ENCODE data around the gene CPT1A. TPM values are rescaled to one million over a fixed set of nuclear protein-coding genes. Genes with fewer than 3 reads are reported as not detected.

CPT1A gene
- total RNA-seq, 1 experiment from 2014 or later = 31.8 TPM

GRCh38 chr11:68865241-68865640 lies 23.5 kb upstream of the CPT1A start:
- BruUV-seq (replicated peaks) = no TSS peak
- POLR2A ChIA-PET = no interaction called here
- Mint-ChIP-seq H3K36me3 (ENCODE audit: insufficient read depth, unreplicated experiment) (no peaks in the 10 kb centered on the region), H3K4me3 (ENCODE audit: unreplicated experiment) (no peak overlapping the region), H3K27ac (ENCODE audit: low read depth, unreplicated experiment) (no peak overlapping the region), H3K4me1 (ENCODE audit: insufficient read depth, unreplicated experiment) (peaks cover 6% of the 10 kb centered on the region), H3K9me3 (ENCODE audit: unreplicated experiment) (no peaks in the 10 kb centered on the region), H3K27me3 (ENCODE audit: insufficient read depth, unreplicated experiment) (peaks cover 25% of the 10 kb centered on the region)
- CTCF ChIA-PET = no interaction called here
- intact Hi-C loops (cut with micrococcal nuclease) = no loop called here
- no peak for TF ChIP-seq CTCF (IDR thresholded peaks at IDR 0.05; ENCODE audit: unreplicated experiment)
- no peak for DNase-seq (ENCODE audit: unreplicated experiment)

- H3K27ac Mint-ChIP-seq (ENCODE audit: low read depth, unreplicated experiment) = no peak overlapping the region
- POLR2A ChIA-PET = no interaction called here
- DNase-seq (ENCODE audit: unreplicated experiment) = no peak
- no peaks in the 10 kb centered on the region for H3K36me3 Mint-ChIP-seq (ENCODE audit: insufficient read depth, unreplicated experiment)
- no TSS peak for BruUV-seq (replicated peaks)
- CTCF ChIA-PET = no interaction called here
- no peaks in the 10 kb centered on the region for H3K4me1 Mint-ChIP-seq (ENCODE audit: insufficient read depth, unreplicated experiment)
- TF ChIP-seq CTCF (IDR thresholded peaks at IDR 0.05; ENCODE audit: unreplicated experiment) = no peak
- intact Hi-C loops (cut with micrococcal nuclease) = no loop called here
- H3K9me3 Mint-ChIP-seq (ENCODE audit: unreplicated experiment) = no peaks in the 10 kb centered on the region
- peaks cover 10% of the 10 kb centered on the region for H3K27me3 Mint-ChIP-seq (ENCODE audit: insufficient read depth, unreplicated experiment)
- H3K4me3 Mint-ChIP-seq (ENCODE audit: unreplicated experiment) = no peak overlapping the region
Observed at GRCh38 chr11:68863553-68864265, 22.0 kb upstream of the CPT1A start.

GRCh38 chr11:68862421-68862820 lies 20.7 kb upstream of the CPT1A start:
- no peak overlapping the region for H3K4me3 Mint-ChIP-seq (ENCODE audit: unreplicated experiment)
- no peaks in the 10 kb centered on the region for H3K9me3 Mint-ChIP-seq (ENCODE audit: unreplicated experiment)
- no peaks in the 10 kb centered on the region for H3K36me3 Mint-ChIP-seq (ENCODE audit: insufficient read depth, unreplicated experiment)
- TF ChIP-seq CTCF (IDR thresholded peaks at IDR 0.05; ENCODE audit: unreplicated experiment) = no peak
- intact Hi-C loops (cut with micrococcal nuclease) = no loop called here
- ChIA-PET CTCF (no interaction called here), POLR2A (no interaction called here)
- peaks cover 5% of the 10 kb centered on the region for H3K4me1 Mint-ChIP-seq (ENCODE audit: insufficient read depth, unreplicated experiment)
- H3K27ac Mint-ChIP-seq (ENCODE audit: low read depth, unreplicated experiment) = no peak overlapping the region
- BruUV-seq (replicated peaks) = no TSS peak
- H3K27me3 Mint-ChIP-seq (ENCODE audit: insufficient read depth, unreplicated experiment) = no peaks in the 10 kb centered on the region
- DNase-seq (ENCODE audit: unreplicated experiment) = no peak

GRCh38 chr11:68859123-68859522 lies 17.4 kb upstream of the CPT1A start:
- no peak for TF ChIP-seq CTCF (IDR thresholded peaks at IDR 0.05; ENCODE audit: unreplicated experiment)
- no peak overlapping the region for H3K4me3 Mint-ChIP-seq (ENCODE audit: unreplicated experiment)
- intact Hi-C loops (cut with micrococcal nuclease) = no loop called here
- peaks cover 3% of the 10 kb centered on the region for H3K27me3 Mint-ChIP-seq (ENCODE audit: insufficient read depth, unreplicated experiment)
- peaks cover 11% of the 10 kb centered on the region for H3K4me1 Mint-ChIP-seq (ENCODE audit: insufficient read depth, unreplicated experiment)
- CTCF ChIA-PET = no interaction called here
- no peaks in the 10 kb centered on the region for H3K36me3 Mint-ChIP-seq (ENCODE audit: insufficient read depth, unreplicated experiment)
- H3K9me3 Mint-ChIP-seq (ENCODE audit: unreplicated experiment) = no peaks in the 10 kb centered on the region
- DNase-seq (ENCODE audit: unreplicated experiment) = no peak
- POLR2A ChIA-PET = no interaction called here
- no peak overlapping the region for H3K27ac Mint-ChIP-seq (ENCODE audit: low read depth, unreplicated experiment)
- BruUV-seq (replicated peaks) = no TSS peak

Measured in MCF 10A (cell line).